Right atrium auricular region (tissue), 2 donors: Measurements from ENCODE around the gene TGFBRAP1. TPM values are rescaled to one million over a fixed set of nuclear protein-coding genes. Genes with fewer than 3 reads are reported as not detected.
"Not testable (repeated sequence)": the region's sequence is repeated elsewhere in the genome, so short reads cannot be mapped to it uniquely, and the experiment has no call there.

Experiments
- DNase-seq: peaks from one replicate; pipeline ENCODE4 v3.0.0-alpha.2; 2019; ENCODE audit warnings: low spot score
- H3K27ac ChIP-seq, 2 donors: fragments of 200-600 bp; sonication (generic); 1 replicate in 1 of 2; 2 replicates in 1 of 2; pipeline ENCODE4 v1.5.1; 2016 to 2019
- H3K27me3 ChIP-seq, 2 donors: fragments of 200-600 bp; sonication (generic); one replicate each; pipeline versions ENCODE4 v1.5.1 to v1.6.0; 2017 to 2019
- H3K36me3 ChIP-seq: fragments of 200-600 bp; sonication (generic); one replicate; pipeline ENCODE4 v1.5.1; 2016
- H3K4me1 ChIP-seq, 2 donors: fragments of 200-600 bp; sonication (generic); one replicate each; pipeline versions ENCODE4 v1.5.1 to v1.6.0; 2017 to 2019
- H3K4me3 ChIP-seq, 2 donors: fragments of 200-600 bp; sonication (generic); 1 replicate in 1 of 2; 2 replicates in 1 of 2; pipeline ENCODE4 v1.5.1; 2017 to 2019; ENCODE audit warnings: mild to moderate bottlenecking in 1 of 2, moderate library complexity in 1 of 2
- H3K9me3 ChIP-seq, 2 donors: fragments of 200-600 bp; sonication (generic); one replicate each; pipeline ENCODE4 v1.5.1; 2019
- total RNA-seq, 2 donors: library from RNA; depleted of rRNA; stranded (reverse); fragments of >200 nt; gene quantifications; one replicate each; pipeline ENCODE4 v1.1.0, GENCODE V29; 2016
- TF ChIP-seq, protein P1 (sequence below), 2 donors: fragments of 200-600 bp; sonication (generic); IDR thresholded peaks; one replicate each; pipeline ENCODE4 v1.5.1; 2019; ENCODE audit warnings: antibody characterized with exemption in 2 of 2

Gene TGFBRAP1
- total RNA-seq, 2 donors from 2014 or later = 13.3 to 15.8 TPM

DNA sequence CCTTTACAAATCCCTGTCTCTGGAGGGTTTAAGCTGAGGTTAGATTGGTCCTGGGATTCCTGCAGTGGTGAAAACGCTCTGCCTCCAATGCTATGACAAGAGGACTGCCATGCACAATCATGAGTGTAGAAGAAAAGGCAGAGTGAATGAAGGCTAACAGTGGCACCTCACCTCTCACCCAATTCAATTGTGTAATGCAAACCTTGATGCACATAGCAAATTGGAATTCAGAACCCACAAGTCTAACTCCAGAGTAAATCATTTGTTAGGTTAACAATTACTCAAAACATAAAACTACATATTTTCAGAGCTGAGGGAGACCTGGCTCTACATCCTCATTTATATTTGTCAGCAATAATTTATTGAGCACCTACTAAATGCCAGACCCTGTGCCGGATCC is 1.8 kb downstream of the TGFBRAP1 start:
- no peak overlapping the region for H3K27ac ChIP-seq
- TF ChIP-seq, protein P1, sequence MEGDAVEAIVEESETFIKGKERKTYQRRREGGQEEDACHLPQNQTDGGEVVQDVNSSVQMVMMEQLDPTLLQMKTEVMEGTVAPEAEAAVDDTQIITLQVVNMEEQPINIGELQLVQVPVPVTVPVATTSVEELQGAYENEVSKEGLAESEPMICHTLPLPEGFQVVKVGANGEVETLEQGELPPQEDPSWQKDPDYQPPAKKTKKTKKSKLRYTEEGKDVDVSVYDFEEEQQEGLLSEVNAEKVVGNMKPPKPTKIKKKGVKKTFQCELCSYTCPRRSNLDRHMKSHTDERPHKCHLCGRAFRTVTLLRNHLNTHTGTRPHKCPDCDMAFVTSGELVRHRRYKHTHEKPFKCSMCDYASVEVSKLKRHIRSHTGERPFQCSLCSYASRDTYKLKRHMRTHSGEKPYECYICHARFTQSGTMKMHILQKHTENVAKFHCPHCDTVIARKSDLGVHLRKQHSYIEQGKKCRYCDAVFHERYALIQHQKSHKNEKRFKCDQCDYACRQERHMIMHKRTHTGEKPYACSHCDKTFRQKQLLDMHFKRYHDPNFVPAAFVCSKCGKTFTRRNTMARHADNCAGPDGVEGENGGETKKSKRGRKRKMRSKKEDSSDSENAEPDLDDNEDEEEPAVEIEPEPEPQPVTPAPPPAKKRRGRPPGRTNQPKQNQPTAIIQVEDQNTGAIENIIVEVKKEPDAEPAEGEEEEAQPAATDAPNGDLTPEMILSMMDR (IDR thresholded peaks at IDR 0.05) = no peak
- DNase-seq = no peak
- H3K9me3 ChIP-seq = no peaks in the 10 kb centered on the region
- H3K4me3 ChIP-seq = no peak overlapping the region
- peaks cover 0 to 28% of the 10 kb centered on the region in 2 donors for H3K4me1 ChIP-seq
- peaks cover 2% of the 10 kb centered on the region for H3K36me3 ChIP-seq
- no peaks in the 10 kb centered on the region for H3K27me3 ChIP-seq

DNA sequence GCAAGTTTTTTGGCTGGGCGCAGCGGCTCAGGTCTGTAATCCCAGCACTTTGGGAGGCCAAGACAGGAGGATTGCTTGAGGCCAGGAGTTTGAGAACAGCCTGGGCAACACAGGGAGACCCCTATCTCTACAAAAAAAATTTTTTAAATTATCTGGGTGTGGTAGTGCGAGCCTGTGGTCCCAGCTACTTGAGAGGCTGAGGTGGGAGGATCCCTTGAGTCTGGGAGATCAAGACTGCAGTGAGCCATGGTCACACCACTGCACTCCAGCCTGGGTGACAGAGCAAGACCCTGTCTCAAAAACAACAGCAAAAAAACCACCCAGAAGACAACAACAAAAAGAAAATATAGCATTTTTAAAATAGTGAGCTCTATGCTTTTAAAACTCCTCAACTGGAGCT is 2.3 kb downstream of the TGFBRAP1 start:
- DNase-seq, H3K36me3 ChIP-seq, H3K9me3 ChIP-seq, H3K27me3 ChIP-seq, H3K4me3 ChIP-seq, H3K27ac ChIP-seq: not testable (repeated sequence)
- peaks cover 0 to 28% of the 10 kb centered on the region in 2 donors for H3K4me1 ChIP-seq

DNA sequence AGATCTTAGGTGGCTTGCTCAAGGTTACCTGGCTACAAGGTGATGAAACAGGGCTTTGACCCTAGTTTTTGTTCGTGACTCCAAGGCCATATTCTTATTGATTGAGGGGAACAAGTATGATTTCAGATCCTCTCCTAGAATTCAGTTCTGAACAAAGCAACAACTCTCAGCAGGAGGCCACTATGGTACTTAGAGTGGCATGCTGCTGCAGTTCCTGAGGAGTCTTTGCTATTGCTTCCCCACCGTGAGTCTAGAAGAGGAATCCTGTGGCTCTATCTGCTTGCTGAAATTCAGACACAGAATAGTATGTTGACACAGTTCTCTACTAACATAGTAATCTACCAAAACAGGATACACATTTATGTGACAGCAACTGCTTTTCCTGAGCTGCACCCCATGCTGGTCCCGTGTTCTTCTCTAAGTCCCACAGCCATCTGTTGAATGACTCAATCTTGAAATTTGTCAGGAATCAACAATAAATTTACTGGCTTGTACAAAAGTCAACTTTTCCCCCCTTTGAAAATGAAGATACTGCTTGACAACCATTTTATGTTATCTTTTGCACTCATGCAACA is 4.1 kb downstream of the TGFBRAP1 start:
- Histone ChIP-seq H3K4me3 (no peak overlapping the region), H3K27ac (no peak overlapping the region), H3K4me1 (peaks cover 0 to 30% of the 10 kb centered on the region in 2 donors), H3K36me3 (peaks cover 3% of the 10 kb centered on the region), H3K27me3 (no peaks in the 10 kb centered on the region), H3K9me3 (no peaks in the 10 kb centered on the region)
- DNase-seq = no peak
- TF ChIP-seq, protein P1 (IDR thresholded peaks at IDR 0.05) = no peak

DNA sequence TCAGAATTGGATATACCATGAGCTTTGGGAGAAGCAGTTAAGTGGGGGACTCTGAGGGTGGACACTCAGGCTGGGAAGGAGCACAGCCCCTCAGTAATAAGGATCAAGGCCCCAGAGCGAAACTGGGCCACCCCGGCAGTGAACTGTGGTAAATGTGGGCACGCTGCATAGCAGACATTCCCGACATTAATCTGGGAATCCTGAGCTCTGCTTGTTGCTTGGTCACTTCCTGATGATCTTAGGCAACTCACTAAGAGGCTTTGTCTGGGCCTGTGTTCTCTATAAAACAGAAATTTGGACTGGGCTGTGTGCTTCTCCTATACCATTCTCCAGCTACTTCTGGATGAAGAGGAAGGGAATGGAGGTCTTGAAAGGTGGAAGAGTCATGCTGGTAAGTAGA is 4.8 kb downstream of the TGFBRAP1 start:
- no peaks in the 10 kb centered on the region for H3K27me3 ChIP-seq
- no peak overlapping the region for H3K27ac ChIP-seq
- DNase-seq = no peak
- no peaks in the 10 kb centered on the region for H3K9me3 ChIP-seq
- TF ChIP-seq, protein P1 (IDR thresholded peaks at IDR 0.05) = no peak
- peaks cover 3% of the 10 kb centered on the region for H3K36me3 ChIP-seq
- peaks cover 0 to 30% of the 10 kb centered on the region in 2 donors for H3K4me1 ChIP-seq
- H3K4me3 ChIP-seq = no peak overlapping the region

DNA sequence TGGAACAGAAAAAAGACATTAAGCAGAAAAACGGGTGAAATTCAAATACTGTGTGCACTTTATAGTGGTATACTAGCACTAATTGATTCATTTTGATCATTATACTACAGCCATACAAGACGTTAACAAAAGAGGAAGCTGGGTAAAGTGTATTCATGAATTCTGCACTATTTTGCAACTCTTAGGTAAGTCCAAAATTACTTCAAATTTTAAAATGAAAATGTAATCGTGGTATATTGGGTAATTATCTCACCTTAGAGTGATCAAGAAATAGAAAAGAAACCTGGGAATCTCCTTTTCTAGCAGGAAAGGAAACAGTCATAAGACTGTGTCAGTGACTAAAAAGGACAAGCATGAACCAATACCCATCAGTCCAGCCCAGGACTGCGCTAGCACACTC is 5.4 kb downstream of the TGFBRAP1 start:
- H3K4me1 ChIP-seq = peaks cover 0 to 30% of the 10 kb centered on the region in 2 donors
- no peaks in the 10 kb centered on the region for H3K27me3 ChIP-seq
- H3K36me3 ChIP-seq = peaks cover 3% of the 10 kb centered on the region
- TF ChIP-seq, protein P1 (IDR thresholded peaks at IDR 0.05) = no peak
- no peaks in the 10 kb centered on the region for H3K9me3 ChIP-seq
- H3K4me3 ChIP-seq = no peak overlapping the region
- no peak for DNase-seq
- no peak overlapping the region for H3K27ac ChIP-seq

DNA sequence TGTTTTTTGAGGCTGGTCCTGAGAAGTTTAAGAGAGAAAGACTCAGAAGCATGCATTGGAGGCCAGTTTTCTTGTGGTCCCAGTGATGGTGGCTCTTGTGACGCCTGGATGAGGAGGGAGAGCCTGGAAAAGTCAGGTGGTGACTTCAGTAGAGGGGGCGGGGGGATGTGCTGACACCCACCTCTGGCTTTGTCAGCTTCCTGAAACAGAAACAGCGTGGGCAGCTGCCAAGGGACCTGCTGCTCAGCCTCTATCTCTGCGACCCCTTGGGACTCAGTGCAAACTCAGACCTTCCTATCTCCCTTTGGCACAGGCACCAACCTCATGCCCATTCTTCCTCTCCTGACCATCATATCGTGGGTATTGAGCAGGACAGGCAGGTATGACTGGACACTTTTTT is 6.4 kb downstream of the TGFBRAP1 start:
- TF ChIP-seq, protein P1 (IDR thresholded peaks at IDR 0.05) = no peak
- no peak for DNase-seq
- H3K4me1 ChIP-seq = peaks cover 0 to 20% of the 10 kb centered on the region in 2 donors
- H3K9me3 ChIP-seq = no peaks in the 10 kb centered on the region
- peaks cover 3% of the 10 kb centered on the region for H3K36me3 ChIP-seq
- H3K27ac ChIP-seq = no peak overlapping the region
- no peaks in the 10 kb centered on the region for H3K27me3 ChIP-seq
- no peak overlapping the region for H3K4me3 ChIP-seq
